GM04504 (cell line): ENCODE data around the gene CAMK1D.

Source experiments
- DNase-seq: peaks from one replicate; pipeline ENCODE4 v3.0.0-alpha.2; 2012; ENCODE audit warnings: low read depth

Gene CAMK1D

GRCh38 chr10:12769323-12770044, 420.1 kb downstream of the CAMK1D start:
- no peak for DNase-seq

- no peak for DNase-seq
Observed at GRCh38 chr10:12771981-12772760, 422.8 kb downstream of the CAMK1D start.

GRCh38 chr10:12772797-12773587, 423.6 kb downstream of the CAMK1D start:
- no peak for DNase-seq

- no peak for DNase-seq
Observed at GRCh38 chr10:12774204-12774894, 425.0 kb downstream of the CAMK1D start.

- DNase-seq = no peak
Observed at GRCh38 chr10:12777840-12778585, 428.7 kb downstream of the CAMK1D start.

DNA sequence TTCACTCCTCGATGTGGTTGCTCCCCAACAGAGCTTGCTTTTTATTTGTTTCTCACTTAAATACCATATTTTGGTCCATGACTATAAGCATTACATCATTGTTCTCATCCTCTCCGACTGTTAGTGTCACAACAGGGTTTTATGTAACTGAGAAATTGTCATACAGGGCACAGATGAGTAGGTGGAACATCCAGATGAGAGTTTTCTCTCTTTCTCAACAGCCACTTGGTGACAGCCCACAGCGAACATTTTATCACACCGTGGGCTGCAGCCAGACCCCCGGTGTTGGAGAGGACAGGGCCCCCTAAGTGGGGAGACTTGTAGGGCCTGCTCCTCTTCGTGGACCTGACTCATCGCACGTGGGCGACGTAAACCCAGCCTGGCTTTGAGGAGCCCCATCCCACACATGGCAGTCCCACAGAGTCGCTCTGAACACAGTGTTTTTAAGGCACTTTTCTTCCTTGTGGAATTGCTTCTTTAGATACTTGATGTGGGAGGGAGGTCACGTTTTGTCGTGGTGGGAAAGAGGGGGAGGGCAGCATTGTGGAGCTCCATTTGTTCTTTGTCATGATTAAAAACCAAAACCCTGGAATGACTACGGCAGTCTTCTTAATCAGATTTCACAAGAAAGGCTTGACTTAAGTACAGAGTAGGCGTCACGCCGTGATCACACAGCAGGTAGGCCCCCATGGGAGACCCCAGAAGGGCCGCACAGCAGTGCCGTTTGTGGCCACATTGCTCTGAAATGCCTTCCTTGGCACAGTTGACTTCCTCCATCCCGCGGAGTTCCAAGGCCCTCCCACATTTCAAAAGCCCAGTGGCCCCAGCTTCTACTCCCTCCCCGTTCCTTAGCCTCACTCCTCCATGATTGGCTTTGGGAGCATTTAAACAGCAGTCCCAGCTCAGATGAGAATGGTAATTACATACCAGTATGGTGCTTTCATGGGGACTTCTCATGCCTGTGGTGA, 431.6 kb downstream of the CAMK1D start:
- no peak for DNase-seq

DNA sequence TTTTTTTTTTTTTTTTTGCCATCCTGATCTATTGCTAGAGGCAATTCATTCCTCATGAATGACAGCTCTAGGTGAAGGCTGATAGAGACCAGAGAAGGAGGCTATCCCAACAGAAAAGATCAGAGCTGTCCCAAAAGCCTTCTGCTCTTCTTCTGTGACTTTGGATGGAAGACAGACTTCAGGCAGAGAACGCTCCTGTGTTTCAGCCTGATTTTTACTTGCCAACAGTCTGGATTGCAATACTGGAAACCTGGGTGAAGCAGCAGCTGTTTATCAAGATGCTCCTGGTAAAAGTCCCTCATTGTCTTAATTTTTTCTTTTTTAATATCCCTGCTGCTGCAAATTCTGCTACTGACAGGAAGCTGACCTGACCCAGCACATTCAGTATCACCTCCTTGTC, 432.6 kb downstream of the CAMK1D start:
- no peak for DNase-seq

GRCh38 chr10:12782537-12782936, 433.2 kb downstream of the CAMK1D start:
- DNase-seq = no peak

DNA sequence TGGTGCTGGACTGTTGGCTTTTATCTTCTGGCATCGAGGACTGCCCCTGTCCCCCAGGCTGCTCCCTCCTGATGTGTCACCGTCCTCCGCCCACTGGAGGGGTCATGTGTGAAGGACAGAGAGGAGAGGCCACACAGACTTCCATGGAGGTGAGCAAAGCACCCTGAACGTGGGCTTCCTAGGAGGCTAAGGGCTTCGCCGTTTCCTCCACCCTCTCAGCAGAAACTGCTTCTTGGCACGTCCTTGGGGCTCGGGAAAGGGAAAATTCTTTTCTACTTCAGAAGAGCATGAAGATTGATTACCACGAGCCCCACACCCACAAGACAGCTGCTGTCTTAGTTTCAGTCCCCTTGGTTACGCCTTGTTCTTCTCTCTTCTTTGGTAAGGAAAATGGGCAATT, 433.9 kb downstream of the CAMK1D start:
- no peak for DNase-seq

DNA sequence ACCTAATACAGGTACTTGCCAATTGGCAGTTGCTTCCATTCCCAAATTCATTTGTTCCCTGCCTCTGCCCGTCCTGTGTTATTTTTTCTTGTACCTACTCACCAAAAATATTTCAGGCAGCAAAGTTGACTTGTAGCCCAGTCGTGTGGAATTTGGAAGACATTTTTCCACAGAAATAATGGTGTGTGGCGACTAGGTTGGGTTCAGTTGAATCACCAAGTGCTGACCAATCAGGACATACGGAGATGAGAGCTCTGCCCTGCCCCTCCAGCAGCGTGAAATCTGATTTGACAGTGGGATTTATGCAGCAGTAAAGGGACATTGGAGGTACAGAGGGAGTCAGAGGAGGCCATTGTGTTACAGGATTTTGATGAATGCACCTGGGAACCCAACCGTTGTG, 435.3 kb downstream of the CAMK1D start:
- no peak for DNase-seq

GRCh38 chr10:12785415-12785831, 436.1 kb downstream of the CAMK1D start:
- DNase-seq = no peak

- no peak for DNase-seq
Observed at GRCh38 chr10:12787297-12787696, 437.9 kb downstream of the CAMK1D start.

DNA sequence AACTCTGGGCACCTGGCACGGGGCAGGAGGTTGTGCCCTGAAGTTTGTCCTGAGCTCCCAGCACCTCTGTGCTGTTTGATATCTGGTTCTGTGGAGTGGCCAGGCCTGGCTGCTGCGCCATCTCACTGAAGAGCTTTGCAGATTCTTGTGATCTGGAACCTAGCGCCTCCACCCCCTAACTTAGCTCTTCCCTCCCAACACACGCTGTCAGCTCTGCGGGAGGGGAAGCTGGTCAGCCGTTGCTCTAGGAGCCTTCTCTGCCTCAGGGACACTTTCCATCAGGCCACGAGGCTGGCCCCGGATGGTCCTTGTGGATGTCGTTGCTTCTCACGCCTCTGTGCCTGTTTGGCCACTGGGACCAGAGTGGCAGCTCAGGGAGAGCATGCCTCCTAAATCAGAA, 438.9 kb downstream of the CAMK1D start:
- DNase-seq = no peak

DNA sequence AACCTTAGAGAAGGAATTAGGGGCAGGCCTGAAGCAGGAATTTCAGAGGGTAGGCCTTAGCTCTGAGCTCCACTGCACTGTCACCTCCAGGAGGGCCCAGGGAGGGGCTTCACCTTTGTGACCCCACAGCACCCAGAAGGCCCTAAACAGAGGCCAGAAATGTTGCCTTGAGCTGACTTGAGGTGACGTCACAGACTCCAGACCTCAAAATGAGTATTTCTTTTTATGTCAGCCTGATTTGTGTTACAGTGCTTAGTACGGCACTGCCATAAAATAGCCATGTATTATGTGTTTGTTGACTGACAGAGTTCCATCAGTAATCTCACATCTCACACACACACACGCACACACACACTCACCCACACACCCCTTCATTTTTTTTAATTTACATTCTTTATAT, 440.9 kb downstream of the CAMK1D start:
- DNase-seq = no peak

- DNase-seq = no peak
Observed at GRCh38 chr10:12791728-12792127, 442.4 kb downstream of the CAMK1D start.

DNA sequence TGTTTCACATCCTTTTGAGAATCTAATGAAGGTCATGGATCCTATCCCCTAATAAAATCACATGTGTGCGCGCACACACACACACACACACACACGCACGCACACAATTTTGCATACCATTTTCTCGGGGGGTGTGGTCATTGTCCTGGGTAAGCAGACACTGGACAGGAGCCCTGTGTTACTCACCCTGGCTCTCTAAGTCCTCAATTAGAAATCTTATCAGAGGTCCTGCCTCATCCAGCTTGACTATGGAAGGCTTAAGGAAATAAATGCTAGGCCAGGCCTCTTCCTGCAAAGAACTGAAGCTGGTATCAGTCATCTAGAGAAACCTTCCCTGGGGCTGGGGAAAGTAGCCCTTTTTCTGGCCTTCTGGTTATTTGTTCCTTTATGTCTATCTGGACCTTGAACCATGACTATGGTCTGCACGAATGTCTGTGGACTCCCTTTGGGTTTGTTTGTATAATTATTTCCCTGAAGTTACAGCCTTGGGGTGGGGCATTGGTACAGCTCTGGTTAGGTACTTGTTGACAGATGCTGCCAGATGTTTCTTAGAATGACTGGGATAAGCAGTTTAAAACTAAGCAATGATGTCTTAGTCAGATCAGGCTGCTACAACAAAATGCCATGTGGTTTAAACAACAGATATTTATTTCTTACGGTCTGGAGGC, 443.7 kb downstream of the CAMK1D start:
- DNase-seq = no peak

- no peak for DNase-seq
Observed at GRCh38 chr10:12795315-12796110, 446.2 kb downstream of the CAMK1D start.

DNA sequence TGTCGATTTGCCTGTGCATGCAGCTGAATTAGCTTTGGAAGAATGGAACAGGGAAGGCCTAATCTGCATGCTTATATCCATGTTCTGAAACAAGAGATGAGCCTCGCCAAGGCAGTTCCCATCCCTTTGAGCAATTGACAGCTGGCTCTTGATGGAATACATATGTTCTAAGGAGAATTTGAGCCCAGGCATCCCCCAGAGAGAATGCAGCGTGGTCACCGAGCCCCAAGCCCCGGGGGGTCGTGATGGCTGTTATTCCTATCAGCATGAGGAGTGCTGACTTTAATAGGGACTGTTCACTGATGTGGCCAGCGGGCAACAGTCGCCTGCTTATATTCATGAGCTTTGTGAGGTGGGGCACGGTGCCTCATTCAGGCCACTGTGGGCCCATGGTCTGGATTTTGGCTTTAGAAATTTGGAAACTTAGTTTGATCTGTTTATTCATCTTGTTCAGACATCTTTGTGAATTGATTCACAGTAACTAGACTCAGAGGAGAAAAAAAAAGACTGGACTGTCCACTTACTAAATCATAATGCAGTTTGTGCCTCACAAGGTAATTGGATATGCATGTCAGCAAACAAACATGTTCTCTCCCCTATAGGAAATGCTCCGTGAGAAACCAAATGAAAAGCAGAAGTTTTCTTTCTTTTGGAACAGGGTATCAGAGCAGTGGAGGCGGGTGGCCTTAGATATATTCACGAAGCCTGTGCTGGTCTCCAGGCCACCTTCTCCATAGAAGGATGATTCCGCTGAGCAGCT, 447.2 kb downstream of the CAMK1D start:
- DNase-seq = no peak
